Measurements from ENCODE around the gene FGFR3. TPM values are rescaled to one million over a fixed set of nuclear protein-coding genes. Genes with fewer than 3 reads are reported as not detected.

The FGFR3 gene
- total and polyA plus RNA-seq, 9 of the 15 experiments (the other 6 are each of a cell fraction or from before 2014, with no cell fraction given) = 1.2 to 60.4 (median 12.7) TPM

GRCh38 chr4:1757836-1758235 is 35.3 kb upstream of the FGFR3 start:
- H3K4me1 ChIP-seq (replicated peaks in 1 of 2; ENCODE audit: control insufficient read depth in 2 of 2, insufficient read depth in 2 of 2, low read length in 2 of 2) = peaks cover 15 to 97% of the 10 kb centered on the region in 2 experiments; a peak in 4 of 5 replicates
- H2AFZ ChIP-seq (ENCODE audit: low read depth, low read length) = peak overlapping the region; percentile 72; the same call in 1 of the 2 replicates
- no peaks in the 10 kb centered on the region for H3K79me2 ChIP-seq (ENCODE audit: control insufficient read depth, insufficient read depth, low read length)
- H3K4me3 ChIP-seq = no peak overlapping the region
- ATAC-seq = peak; percentile 19
- no peak overlapping the region for H3K27ac ChIP-seq (ENCODE audit: extremely low read depth, low read depth, low read length)
- no TSS peak for BruUV-seq (replicated peaks)
- POLR2A ChIA-PET = interaction anchor here (0.6 to 1.2 kb wide), 4 partner anchors 10 to 201 kb away, joined by 3 to 5 read pairs (median 3); partner anchors contain the start of genes TACC3 and TMEM129
- in situ Hi-C loops (cut with MboI) (no loop called here), intact Hi-C loops (cut with micrococcal nuclease) (no loop called here)
- FAIRE-seq = peak; percentile 46
- no peaks in the 10 kb centered on the region for H4K20me1 ChIP-seq (replicated peaks; ENCODE audit: control insufficient read depth, insufficient read depth, low read length)
- no peaks in the 10 kb centered on the region for H3K9me1 ChIP-seq (ENCODE audit: control insufficient read depth, insufficient read depth, low read length)
- no peaks in the 10 kb centered on the region for H3K9me3 ChIP-seq (replicated peaks; ENCODE audit: control insufficient read depth, insufficient read depth, low read depth, low read length)
- WGBS (ENCODE audit: insufficient coverage, low coverage, missing lambda C conversion rate) = 14% methylated on average over 9 of the region's 17 CpGs
- 0 out of 4 replicates have a peak overlapping the region, but pooled peaks of 1 of the 2 experiments have one; percentile 21 for H3K9ac ChIP-seq (ENCODE audit: insufficient read depth in 1 of 2, low read depth in 2 of 2, low read length in 2 of 2)
- CTCF ChIA-PET (ENCODE audit: low intra/inter-chr PET ratio) = no interaction called here
- no peaks in the 10 kb centered on the region for H3K27me3 ChIP-seq (ENCODE audit: control insufficient read depth in 2 of 2, insufficient read depth in 2 of 2, low read length in 2 of 2)
- H3K4me2 ChIP-seq (ENCODE audit: insufficient read depth, low read length) = no peak overlapping the region
- H3K36me3 ChIP-seq (ENCODE audit: control insufficient read depth, insufficient read depth, low read length) = no peaks in the 10 kb centered on the region
- TF ChIP-seq POLR2G (IDR thresholded peaks at IDR 0.05; ENCODE audit: low read depth, low read length) = no peak
- peak; percentile 83 for TF ChIP-seq PKNOX1 (IDR thresholded peaks at IDR 0.05)
- no peak for TF ChIP-seq MCM5 (IDR thresholded peaks at IDR 0.05; ENCODE audit: low read depth)
- no peak for TF ChIP-seq PURB (CRISPR knock-in tag; IDR thresholded peaks at IDR 0.05; ENCODE audit: low read depth)
- TF ChIP-seq MTA3 (IDR thresholded peaks at IDR 0.05; ENCODE audit: borderline replicate concordance) = no peak
- peak in 1 of 2 experiments; percentile 27 for TF ChIP-seq E2F6 (IDR thresholded peaks at IDR 0.05; ENCODE audit: borderline replicate concordance in 1 of 2, extremely low read depth in 1 of 2, insufficient read depth in 1 of 2, insufficient read length in 1 of 2, low read depth in 1 of 2, low read length in 1 of 2, poor library complexity in 1 of 2, severe bottlenecking in 1 of 2)
- TF ChIP-seq STAT5B (CRISPR knock-in tag; IDR thresholded peaks at IDR 0.05) = no peak
- no peak for TF ChIP-seq NCOA1 (IDR thresholded peaks at IDR 0.05; ENCODE audit: low read depth)
- 0 out of 2 replicates have a peak, but pooled peaks have one; percentile 25 for TF ChIP-seq VEZF1 (CRISPR knock-in tag; IDR thresholded peaks at IDR 0.05)
- no peak for TF ChIP-seq RNF219 (CRISPR knock-in tag; IDR thresholded peaks at IDR 0.05)
- no peak for TF ChIP-seq NCOA6 (IDR thresholded peaks at IDR 0.05)
- 0 out of 2 replicates have a peak, but pooled peaks have one; percentile 28 for TF ChIP-seq ZNF740 (CRISPR knock-in tag; IDR thresholded peaks at IDR 0.05)
- TF ChIP-seq ZNF740 (tag; IDR thresholded peaks at IDR 0.05) = no peak
- TF ChIP-seq EGR1 (conservative IDR thresholded peaks at IDR 0.05) = no peak
- 0 out of 2 replicates have a peak, but pooled peaks have one; percentile 28 for TF ChIP-seq BHLHE40 (IDR thresholded peaks at IDR 0.05; ENCODE audit: low read length)
- peak; percentile 46 to 64 (median 54) for DNase-seq (ENCODE audit: extremely low read depth in 1 of 4, low spot score in 3 of 4)
